Esophagus (tissue), 2 donors: ENCODE data around the gene CNN2. TPM values are rescaled to one million over a fixed set of nuclear protein-coding genes. Genes with fewer than 3 reads are reported as not detected.

Source experiments
- H3K27ac ChIP-seq, 2 donors: one replicate each; pipeline ENCODE4 v1.5.1; 2013; ENCODE audit warnings: low read depth in 2 of 2, mild to moderate bottlenecking in 2 of 2, inconsistent platforms in 1 of 2, low read length in 1 of 2, moderate library complexity in 1 of 2
- H3K27me3 ChIP-seq, 2 donors: one replicate each; pipeline ENCODE4 v1.6.1; 2013; ENCODE audit warnings: low read length in 2 of 2, control low read depth in 1 of 2, mild to moderate bottlenecking in 1 of 2; ENCODE audit not compliant: insufficient read depth in 2 of 2, control insufficient read depth in 1 of 2
- H3K36me3 ChIP-seq, 2 donors: one replicate each; pipeline ENCODE4 v1.6.1; 2013; ENCODE audit warnings: low read length in 1 of 2; ENCODE audit not compliant: control insufficient read depth in 2 of 2, insufficient read depth in 2 of 2
- H3K4me1 ChIP-seq, 2 donors: one replicate each; pipeline ENCODE4 v1.6.1; 2013; ENCODE audit warnings: low read length in 1 of 2; ENCODE audit not compliant: control insufficient read depth in 2 of 2, insufficient read depth in 2 of 2
- H3K4me3 ChIP-seq, 2 donors: one replicate each; pipeline ENCODE4 v1.5.1; 2013; ENCODE audit warnings: low read length in 2 of 2, mild to moderate bottlenecking in 2 of 2, low read depth in 1 of 2, moderate library complexity in 1 of 2
- H3K9me3 ChIP-seq, 2 donors: one replicate each; pipeline ENCODE4 v1.6.1; 2013; ENCODE audit warnings: mild to moderate bottlenecking in 2 of 2, low read depth in 1 of 2, low read length in 1 of 2, moderate library complexity in 1 of 2; ENCODE audit not compliant: control insufficient read depth in 2 of 2, insufficient read depth in 1 of 2
- WGBS, 2 donors: extraction: QIAGEN DNeasy Blood & Tissue Kit; methylation state at CpG; one replicate each; pipeline ENCODE4 v1.1.7; 2013; 5-methylcytosine and 5-hydroxymethylcytosine counted together
- polyA plus RNA-seq, 2 donors: library from polyadenylated mRNA; stranded (reverse); fragments of 200-250 nt; gene quantifications; one replicate each; pipeline ENCODE4 v1.2.3, GENCODE V29; 2013
- donor health status: healthy with polysubstance abuse.
- donor health status: Bipolar disorder and iron deficiency.

CNN2 gene
- polyA plus RNA-seq, 2 donors: 84.4 to 106 TPM

DNA sequence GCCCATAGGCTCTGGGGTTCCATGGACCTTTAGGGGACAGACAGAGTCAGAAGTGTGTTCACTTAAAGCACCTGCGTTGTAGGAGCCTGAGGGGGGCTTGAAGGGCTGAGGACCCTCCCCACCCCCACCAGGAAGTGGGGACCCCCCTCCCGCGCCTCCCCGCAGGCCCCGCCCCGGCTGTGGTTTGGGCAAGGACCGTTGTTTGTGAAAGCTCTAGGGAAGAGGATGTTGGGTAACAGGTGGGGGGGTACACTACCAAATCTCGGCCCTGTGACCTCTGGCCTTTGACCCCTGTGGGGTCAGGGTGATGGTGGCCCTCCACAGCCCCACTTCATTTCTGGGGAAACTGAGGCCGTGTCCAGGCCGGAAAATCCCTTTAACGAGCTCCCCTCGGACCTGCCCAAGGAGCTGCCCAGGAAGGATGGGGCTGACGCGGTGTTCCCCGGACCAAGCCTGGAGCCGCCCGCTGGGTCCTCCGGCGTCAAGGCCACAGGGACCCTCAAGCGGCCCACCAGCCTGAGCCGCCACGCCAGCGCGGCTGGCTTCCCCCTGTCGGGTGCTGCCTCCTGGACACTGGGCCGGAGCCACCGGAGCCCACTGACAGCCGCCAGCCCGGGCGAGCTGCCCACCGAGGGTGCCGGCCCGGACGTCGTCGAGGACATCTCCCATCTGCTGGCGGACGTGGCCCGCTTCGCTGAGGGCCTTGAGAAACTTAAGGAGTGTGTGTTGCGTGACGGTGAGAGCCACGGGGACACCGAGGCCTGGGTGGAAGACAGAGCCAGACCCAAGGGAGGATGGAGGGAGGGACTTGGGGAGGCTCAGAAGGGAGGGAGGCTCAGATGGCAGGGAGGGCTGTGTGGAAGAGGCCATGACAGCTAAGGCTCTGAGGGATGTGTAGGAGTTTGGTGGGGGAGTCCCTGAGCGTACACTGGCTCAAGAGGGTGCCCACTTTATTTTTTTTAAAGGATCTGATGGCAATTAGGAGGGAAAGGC, 41.9 kb downstream of the CNN2 start:
- Histone ChIP-seq H3K36me3 (peaks cover 0 to 4% of the 10 kb centered on the region in 2 donors), H3K4me1 (peaks cover 8 to 10% of the 10 kb centered on the region in 2 donors), H3K27ac (peak overlapping the region; percentile 39 to 61), H3K27me3 (peaks cover 0 to 5% of the 10 kb centered on the region in 2 donors), H3K9me3 (no peaks in the 10 kb centered on the region), H3K4me3 (peak overlapping the region; percentile 17 to 56)
- WGBS, 2 donors: 59 to 60% methylated on average over 45 of the region's 45 CpGs

DNA sequence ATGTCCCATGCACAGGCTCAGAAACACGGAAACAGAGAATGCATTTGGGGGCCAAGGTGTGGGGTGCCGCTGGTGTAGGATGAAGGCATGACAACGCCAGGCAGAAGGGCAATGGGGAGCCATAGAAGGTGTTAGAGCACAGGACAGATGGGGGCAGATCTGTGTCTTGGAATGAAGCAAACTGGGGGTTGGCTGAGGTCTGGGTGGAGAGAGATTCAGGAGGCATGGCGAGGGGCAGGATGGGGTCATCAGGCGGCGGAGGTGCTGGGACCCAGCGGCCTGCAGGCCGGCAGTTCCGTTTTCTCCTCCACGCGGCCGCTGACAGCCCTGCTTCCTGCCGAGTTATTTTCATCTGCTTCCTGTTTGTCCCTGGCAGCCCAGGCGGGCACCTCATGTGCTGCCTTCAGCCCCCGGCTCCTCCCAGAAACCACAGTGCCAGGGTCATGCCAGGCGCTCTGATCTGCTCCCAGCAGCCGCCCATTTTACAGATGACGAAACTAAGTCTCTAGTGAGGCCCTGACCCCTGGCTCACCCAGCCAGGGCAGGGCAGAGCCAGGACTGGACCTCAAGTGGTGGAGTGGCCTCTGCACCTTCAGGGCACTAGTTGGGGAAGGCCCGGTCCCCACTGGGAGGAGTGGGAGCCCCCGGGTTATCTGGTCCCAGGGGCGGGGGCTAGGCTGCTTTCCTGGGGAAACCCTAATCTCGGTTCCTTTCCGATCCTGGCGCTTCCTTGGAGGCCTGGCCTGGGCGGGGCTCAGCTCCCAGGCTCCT, 42.8 kb downstream of the CNN2 start:
- Histone ChIP-seq H3K27ac (peak overlapping the region in 1 of 2 donors; percentile 40), H3K27me3 (peaks cover 0 to 5% of the 10 kb centered on the region in 2 donors), H3K9me3 (no peaks in the 10 kb centered on the region), H3K36me3 (peaks cover 0 to 9% of the 10 kb centered on the region in 2 donors), H3K4me1 (peaks cover 8 to 10% of the 10 kb centered on the region in 2 donors), H3K4me3 (peak overlapping the region; percentile 7 to 37)
- WGBS, 2 donors: 44 to 45% methylated on average over 25 of the region's 25 CpGs

DNA sequence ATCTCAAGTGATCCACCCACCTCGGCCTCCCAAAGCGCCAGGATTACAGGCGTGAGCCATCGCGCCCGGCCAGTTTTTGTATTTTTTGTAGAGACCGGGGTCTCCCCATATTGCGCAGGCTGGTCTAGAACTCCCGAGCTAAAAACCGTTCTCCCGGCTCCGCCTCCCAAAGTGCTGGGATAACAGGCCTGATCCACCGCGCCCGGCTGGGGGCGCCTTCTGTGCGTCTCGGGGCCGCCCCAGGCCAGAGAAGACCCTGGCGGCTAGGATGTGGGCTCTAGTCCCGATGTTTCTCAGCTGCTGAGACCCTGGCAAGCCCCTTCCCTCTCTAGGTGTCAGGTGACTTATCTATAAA, 44.1 kb downstream of the CNN2 start:
- no peaks in the 10 kb centered on the region for H3K9me3 ChIP-seq
- no peak overlapping the region for H3K27ac ChIP-seq
- peaks cover 8 to 11% of the 10 kb centered on the region in 2 donors for H3K4me1 ChIP-seq
- peaks cover 0 to 9% of the 10 kb centered on the region in 2 donors for H3K36me3 ChIP-seq
- no peak overlapping the region for H3K4me3 ChIP-seq
- 24 to 26% methylated on average over 21 of the region's 21 CpGs for WGBS, 2 donors
- H3K27me3 ChIP-seq: peaks cover 0 to 5% of the 10 kb centered on the region in 2 donors

DNA sequence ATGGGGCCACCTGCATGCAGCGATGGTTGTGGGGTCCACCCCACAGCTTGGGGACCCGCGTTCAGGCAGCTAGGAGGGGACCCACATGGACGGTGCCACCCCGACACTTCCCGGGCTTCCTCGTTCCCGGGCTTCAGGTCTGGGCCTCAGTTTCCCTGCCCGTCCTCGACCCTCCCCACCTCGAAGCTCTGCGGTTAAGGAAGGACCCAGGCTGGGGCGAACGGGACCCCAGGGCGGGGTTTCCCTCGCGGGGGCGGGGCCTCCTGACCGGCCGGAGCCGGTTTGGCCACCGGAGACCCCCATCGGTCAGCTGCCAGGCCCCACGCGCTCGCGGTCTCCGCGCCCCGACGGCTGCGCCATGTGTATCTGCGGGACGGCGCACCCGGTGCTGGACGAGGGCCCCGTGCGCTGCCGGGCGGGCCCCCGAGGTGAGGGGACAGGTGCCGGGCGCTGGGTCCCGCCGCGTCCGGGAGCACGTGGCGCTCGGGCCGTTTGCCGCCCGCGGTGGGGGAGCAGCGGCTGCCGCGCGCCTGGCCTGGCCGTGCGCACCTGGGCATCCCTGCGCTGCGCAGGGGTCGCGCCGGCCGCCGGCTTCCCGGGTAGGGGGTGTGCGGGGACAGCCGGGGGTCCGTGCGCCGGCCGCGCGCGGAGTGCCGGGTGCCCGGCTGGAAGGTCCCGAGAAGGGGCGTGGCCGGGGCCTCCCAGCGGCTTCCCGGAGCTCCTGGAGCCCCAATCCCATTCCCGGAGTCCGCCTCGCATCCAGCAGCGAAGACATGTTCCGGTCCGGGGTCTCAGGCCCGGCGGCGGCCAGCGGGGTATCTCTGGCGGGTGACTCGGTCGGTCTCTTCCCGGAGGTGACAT, 44.8 kb downstream of the CNN2 start:
- H3K9me3 ChIP-seq: no peaks in the 10 kb centered on the region
- 19 to 23% methylated on average over 79 to 99 of the region's 99 CpGs for WGBS, 2 donors
- H3K4me3 ChIP-seq: peak overlapping the region in 1 of 2 donors; percentile 12
- H3K36me3 ChIP-seq: peaks cover 0 to 9% of the 10 kb centered on the region in 2 donors
- H3K4me1 ChIP-seq: peaks cover 8 to 11% of the 10 kb centered on the region in 2 donors
- no peak overlapping the region for H3K27ac ChIP-seq
- H3K27me3 ChIP-seq: peaks cover 0 to 5% of the 10 kb centered on the region in 2 donors

DNA sequence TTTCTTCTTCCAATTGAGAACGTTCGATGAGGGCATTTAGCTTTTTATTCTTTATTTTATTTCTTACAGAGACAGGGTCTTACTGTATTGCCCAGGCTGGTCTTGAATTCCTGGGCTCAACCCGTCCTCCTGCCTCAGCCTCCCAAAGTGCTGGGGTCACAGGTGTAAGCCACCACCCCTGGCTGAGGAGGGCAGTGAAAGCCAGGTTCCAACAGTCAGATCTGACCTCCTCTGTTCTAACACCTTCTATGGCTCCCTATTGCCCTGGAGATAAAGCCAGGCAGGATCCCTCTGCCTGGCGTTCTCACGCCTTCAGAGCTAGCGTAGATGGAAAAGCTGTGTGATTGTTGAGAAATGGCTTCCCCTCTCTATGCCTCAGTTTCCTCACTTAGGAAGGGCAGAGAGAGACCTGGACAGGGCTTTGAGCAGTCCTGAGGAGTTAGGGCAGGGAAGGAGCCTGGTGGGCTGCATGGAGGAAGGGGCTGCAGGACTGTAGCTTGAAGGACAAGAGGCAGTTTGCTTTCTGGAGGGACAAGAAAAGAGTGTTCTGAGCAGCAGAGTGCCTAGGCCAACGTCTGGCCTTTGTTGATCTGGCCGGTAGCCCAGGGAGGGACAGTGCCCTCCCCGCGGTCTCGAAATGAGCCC, 46.1 kb downstream of the CNN2 start:
- Histone ChIP-seq H3K4me3 (no peak overlapping the region), H3K36me3 (peaks cover 0 to 9% of the 10 kb centered on the region in 2 donors), H3K27ac (no peak overlapping the region), H3K9me3 (no peaks in the 10 kb centered on the region), H3K27me3 (peaks cover 0 to 1% of the 10 kb centered on the region in 2 donors), H3K4me1 (peaks cover 4 to 5% of the 10 kb centered on the region in 2 donors)
- 82% methylated on average over 11 of the region's 11 CpGs for WGBS, 2 donors

DNA sequence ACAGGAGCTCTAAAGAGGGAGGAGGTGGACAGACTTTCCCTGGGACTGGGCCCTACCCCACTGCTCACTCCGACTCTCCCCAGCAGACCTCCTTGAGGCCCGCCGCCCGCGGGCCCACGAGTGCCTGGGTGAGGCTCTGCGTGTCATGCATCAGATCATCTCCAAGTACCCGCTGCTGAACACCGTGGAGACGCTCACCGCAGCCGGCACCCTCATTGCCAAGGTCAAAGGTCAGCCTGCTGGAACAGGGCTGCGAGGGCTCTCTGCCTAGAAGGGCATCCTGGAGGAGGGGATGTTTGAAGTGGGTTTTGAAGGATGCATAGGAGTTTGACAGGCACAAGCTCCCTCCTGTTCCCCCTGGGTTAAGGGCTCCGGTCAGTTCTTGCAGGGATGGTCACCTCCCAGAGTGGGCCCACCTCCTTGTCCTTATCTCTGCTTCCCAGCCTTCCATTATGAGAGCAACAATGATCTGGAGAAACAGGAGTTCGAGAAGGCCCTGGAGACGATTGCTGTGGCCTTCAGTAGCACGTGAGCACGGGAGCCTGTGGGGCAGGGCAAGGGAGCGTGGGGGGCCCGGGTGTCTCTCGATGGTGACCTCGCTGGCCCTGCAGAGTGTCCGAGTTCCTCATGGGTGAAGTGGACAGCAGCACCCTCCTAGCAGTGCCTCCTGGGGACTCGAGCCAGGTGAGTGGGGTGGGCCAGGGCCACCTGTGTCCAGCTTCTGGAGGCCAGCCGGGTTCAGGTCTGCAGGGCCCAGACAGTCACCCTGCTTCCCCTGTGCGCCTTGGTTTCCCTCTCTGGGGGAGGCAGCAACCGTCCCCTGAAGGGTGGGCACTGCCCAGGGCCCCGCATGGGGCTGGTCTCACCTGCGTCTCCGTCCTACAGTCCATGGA, 46.9 kb downstream of the CNN2 start:
- Histone ChIP-seq H3K36me3 (peaks cover 0 to 9% of the 10 kb centered on the region in 2 donors), H3K4me3 (no peak overlapping the region), H3K27me3 (no peaks in the 10 kb centered on the region), H3K4me1 (peaks cover 4 to 8% of the 10 kb centered on the region in 2 donors), H3K9me3 (no peaks in the 10 kb centered on the region), H3K27ac (no peak overlapping the region)
- 83 to 87% methylated on average over 30 of the region's 30 CpGs for WGBS, 2 donors

DNA sequence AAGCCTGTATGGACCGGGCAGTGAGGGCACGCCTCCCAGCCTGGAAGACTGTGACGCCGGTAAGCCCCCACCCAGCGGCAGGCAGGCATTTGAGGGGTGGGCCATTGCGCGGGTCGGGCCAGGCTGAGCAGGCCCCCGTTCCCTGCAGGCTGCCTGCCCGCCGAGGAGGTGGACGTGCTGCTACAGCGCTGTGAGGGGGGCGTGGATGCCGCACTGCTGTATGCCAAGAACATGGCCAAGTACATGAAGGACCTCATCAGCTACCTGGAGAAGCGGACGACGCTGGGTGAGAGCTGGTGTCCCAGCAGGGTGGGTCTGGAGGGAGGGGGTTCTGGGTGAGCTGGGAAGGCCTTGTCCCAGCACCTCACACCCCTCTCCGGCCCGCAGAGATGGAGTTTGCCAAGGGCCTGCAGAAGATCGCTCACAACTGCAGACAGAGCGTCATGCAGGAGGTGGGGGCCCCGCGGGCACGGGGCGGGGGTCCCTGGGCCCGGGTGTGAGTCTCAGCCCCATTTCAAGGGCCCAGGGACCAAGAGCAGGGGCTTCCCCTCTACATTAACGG, 47.6 kb downstream of the CNN2 start:
- no peak overlapping the region for H3K27ac ChIP-seq
- no peak overlapping the region for H3K4me3 ChIP-seq
- H3K4me1 ChIP-seq: peaks cover 4 to 8% of the 10 kb centered on the region in 2 donors
- H3K27me3 ChIP-seq: no peaks in the 10 kb centered on the region
- H3K36me3 ChIP-seq: peaks cover 0 to 9% of the 10 kb centered on the region in 2 donors
- H3K9me3 ChIP-seq: no peaks in the 10 kb centered on the region
- WGBS, 2 donors: 68 to 73% methylated on average over 27 to 28 of the region's 28 CpGs
